Esophagus squamous epithelium (tissue), 5 donors: ENCODE data around the gene TBC1D5. TPM values are rescaled to one million over a fixed set of nuclear protein-coding genes. Genes with fewer than 3 reads are reported as not detected.
A peak's percentile ranks its signal among the peaks of the same experiment; 100 is the strongest.
"Not testable (repeated sequence)": the region's sequence is repeated elsewhere in the genome, so short reads cannot be mapped to it uniquely, and the experiment has no call there.

Experiments used
- DNase-seq: peaks from one replicate; lab custom pipeline; 2025; lab: John Stamatoyannopoulos, UW
- H3K27ac ChIP-seq, 4 donors: fragments of 200-600 bp; sonication (generic); one replicate each; pipeline ENCODE4 v1.5.1; 2016 to 2019; ENCODE audit warnings: mild to moderate bottlenecking in 1 of 4
- H3K27me3 ChIP-seq, 4 donors: fragments of 200-600 bp; sonication (generic); 1 replicate in 3 of 4; 2 replicates in 1 of 4; pipeline versions ENCODE4 v1.5.1 to v1.6.0; 2017 to 2021; ENCODE audit warnings: antibody characterized with exemption in 1 of 4
- H3K36me3 ChIP-seq, 3 donors: fragments of 200-600 bp; sonication (generic); one replicate each; pipeline ENCODE4 v1.5.1; 2016 to 2019
- H3K4me1 ChIP-seq, 3 donors: fragments of 200-600 bp; sonication (generic); one replicate each; pipeline ENCODE4 v1.5.1; 2017 to 2019
- H3K4me3 ChIP-seq, 4 donors: fragments of 200-600 bp; sonication (generic); 1 replicate in 3 of 4; 2 replicates in 1 of 4; pipeline ENCODE4 v1.5.1; 2016 to 2019; ENCODE audit warnings: mild to moderate bottlenecking in 2 of 4, moderate library complexity in 1 of 4
- H3K9me3 ChIP-seq, 3 donors: fragments of 200-600 bp; sonication (generic); one replicate each; pipeline ENCODE4 v1.5.1; 2016 to 2019
- POLR2A ChIP-seq, 4 donors: fragments of 450-650 bp; IDR thresholded peaks; one replicate each; pipeline ENCODE4 v1.6.1; 2017; ENCODE audit warnings: antibody characterized with exemption in 4 of 4, mild to moderate bottlenecking in 4 of 4, moderate library complexity in 3 of 4
- WGBS, 2 donors: methylation state at CpG; one replicate each; pipeline ENCODE4 v1.1.5; 2018; 5-methylcytosine and 5-hydroxymethylcytosine counted together
- intact Hi-C: fragments of 100-400 bp; cut with DNase I; formaldehyde crosslinking; loops from one replicate; pipeline ENCODE4 v1.15.0; 2022
- total RNA-seq, 4 donors: library from RNA; depleted of rRNA; stranded (reverse); fragments of >200 nt; gene quantifications; one replicate each; pipeline ENCODE4 v1.1.0, GENCODE V29; 2016
- TF ChIP-seq, protein P1 (sequence below), 6 experiments: fragments of 450-650 bp in 4 of 6; fragments of 200-600 bp in 2 of 6; sonication (generic) in 2 of 6; IDR thresholded peaks; one replicate each; pipeline ENCODE4 v1.5.1; 2016 to 2019; ENCODE audit warnings: antibody characterized with exemption in 6 of 6, mild to moderate bottlenecking in 4 of 6, moderate library complexity in 4 of 6
- donor health status: DM: yes; HTN: yes; CAD: no.

Gene TBC1D5
- total RNA-seq, 4 donors from 2014 or later, result 32.8 to 56.1 (median 39.9) TPM

DNA sequence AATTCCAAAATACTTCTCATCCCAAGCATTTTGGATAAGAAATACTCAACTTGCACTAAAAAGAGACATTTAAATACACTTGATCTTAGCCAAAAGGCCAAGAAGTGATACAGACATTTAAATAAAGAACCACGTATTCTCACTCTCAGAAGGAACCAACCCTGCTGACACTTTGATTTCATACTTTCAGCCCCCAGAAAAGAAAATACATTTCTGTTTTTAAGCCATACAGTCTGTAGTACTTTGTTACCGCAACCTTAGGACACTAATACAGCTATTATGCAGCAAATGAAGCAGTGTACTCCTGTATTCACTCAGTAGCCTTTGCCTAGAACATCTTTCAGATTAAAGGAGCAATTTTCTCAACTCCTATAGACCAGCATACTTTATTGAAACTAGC, 86.7 kb downstream of the TBC1D5 start:
- DNase-seq, result no peak
- intact Hi-C loops, result no loop called here
- no peaks in the 10 kb centered on the region for H3K9me3 ChIP-seq
- H3K4me1 ChIP-seq, result no peaks in the 10 kb centered on the region
- TF ChIP-seq, protein P1, sequence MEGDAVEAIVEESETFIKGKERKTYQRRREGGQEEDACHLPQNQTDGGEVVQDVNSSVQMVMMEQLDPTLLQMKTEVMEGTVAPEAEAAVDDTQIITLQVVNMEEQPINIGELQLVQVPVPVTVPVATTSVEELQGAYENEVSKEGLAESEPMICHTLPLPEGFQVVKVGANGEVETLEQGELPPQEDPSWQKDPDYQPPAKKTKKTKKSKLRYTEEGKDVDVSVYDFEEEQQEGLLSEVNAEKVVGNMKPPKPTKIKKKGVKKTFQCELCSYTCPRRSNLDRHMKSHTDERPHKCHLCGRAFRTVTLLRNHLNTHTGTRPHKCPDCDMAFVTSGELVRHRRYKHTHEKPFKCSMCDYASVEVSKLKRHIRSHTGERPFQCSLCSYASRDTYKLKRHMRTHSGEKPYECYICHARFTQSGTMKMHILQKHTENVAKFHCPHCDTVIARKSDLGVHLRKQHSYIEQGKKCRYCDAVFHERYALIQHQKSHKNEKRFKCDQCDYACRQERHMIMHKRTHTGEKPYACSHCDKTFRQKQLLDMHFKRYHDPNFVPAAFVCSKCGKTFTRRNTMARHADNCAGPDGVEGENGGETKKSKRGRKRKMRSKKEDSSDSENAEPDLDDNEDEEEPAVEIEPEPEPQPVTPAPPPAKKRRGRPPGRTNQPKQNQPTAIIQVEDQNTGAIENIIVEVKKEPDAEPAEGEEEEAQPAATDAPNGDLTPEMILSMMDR (IDR thresholded peaks at IDR 0.05), result no peak
- no peak for TF ChIP-seq POLR2A (IDR thresholded peaks at IDR 0.05)
- WGBS, 2 donors, result 63 to 73% methylated on average over 2 of the region's 2 CpGs
- no peak overlapping the region for H3K27ac ChIP-seq
- no peak overlapping the region for H3K4me3 ChIP-seq
- H3K36me3 ChIP-seq, result no peaks in the 10 kb centered on the region
- H3K27me3 ChIP-seq, result no peaks in the 10 kb centered on the region

- intact Hi-C loops, result loop anchor here (5.0 kb wide), 1 partner anchor 193 kb away; no protein-coding TSS in a partner anchor
- not testable (repeated sequence) for H3K36me3 ChIP-seq, DNase-seq, H3K27me3 ChIP-seq, H3K9me3 ChIP-seq, H3K4me1 ChIP-seq, H3K4me3 ChIP-seq, H3K27ac ChIP-seq
- WGBS, 2 donors, result 81 to 97% methylated on average over 4 of the region's 4 CpGs
Observed at GRCh38 chr3:17649748-17650147, 92.7 kb downstream of the TBC1D5 start.

GRCh38 chr3:17648630-17649355, 93.6 kb downstream of the TBC1D5 start:
- not testable (repeated sequence) for H3K4me1 ChIP-seq, H3K36me3 ChIP-seq, DNase-seq, H3K4me3 ChIP-seq, H3K9me3 ChIP-seq, H3K27me3 ChIP-seq, H3K27ac ChIP-seq
- intact Hi-C loops, result loop anchor here (5.0 kb wide), 1 partner anchor 194 kb away; no protein-coding TSS in a partner anchor
- WGBS, 2 donors, result 93 to 96% methylated on average over 8 of the region's 8 CpGs

GRCh38 chr3:17645074-17645698, 97.2 kb downstream of the TBC1D5 start:
- H3K27ac ChIP-seq, result no peak overlapping the region
- DNase-seq, result no peak
- TF ChIP-seq, protein P1 (IDR thresholded peaks at IDR 0.05), result peak; percentile 28 to 74 (median 60)
- TF ChIP-seq POLR2A (IDR thresholded peaks at IDR 0.05), result no peak
- no peaks in the 10 kb centered on the region for H3K36me3 ChIP-seq
- 24 to 54% methylated on average over 4 of the region's 4 CpGs for WGBS, 2 donors
- no peaks in the 10 kb centered on the region for H3K27me3 ChIP-seq
- H3K4me3 ChIP-seq, result no peak overlapping the region
- H3K4me1 ChIP-seq, result no peaks in the 10 kb centered on the region
- intact Hi-C loops, result loop anchor here (5.0 kb wide), 1 partner anchor 197 kb away; no protein-coding TSS in a partner anchor
- no peaks in the 10 kb centered on the region for H3K9me3 ChIP-seq

DNA sequence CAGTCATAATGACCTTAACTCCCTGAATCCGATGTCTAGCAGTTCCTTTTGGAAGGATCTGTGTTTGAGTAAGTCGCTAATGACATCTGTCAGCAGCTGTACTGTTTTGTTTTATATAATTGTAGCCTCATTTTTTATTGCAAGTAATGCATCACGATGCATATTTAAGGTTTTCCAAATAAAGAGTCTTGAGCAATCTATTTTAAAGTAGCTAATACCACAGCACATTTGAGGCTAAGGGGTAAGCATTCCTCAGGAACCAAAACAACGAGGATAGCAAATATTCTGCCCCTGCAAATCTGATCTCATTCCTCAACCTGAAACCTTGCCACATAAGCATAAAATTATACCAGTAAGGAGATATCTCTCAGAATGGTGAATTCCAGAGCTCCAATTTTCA, 98.7 kb downstream of the TBC1D5 start:
- DNase-seq, result no peak
- intact Hi-C loops, result no loop called here
- H3K4me1 ChIP-seq, result no peaks in the 10 kb centered on the region
- WGBS, 2 donors, result 67 to 76% methylated on average over 4 of the region's 4 CpGs
- H3K4me3 ChIP-seq, result no peak overlapping the region
- no peaks in the 10 kb centered on the region for H3K27me3 ChIP-seq
- H3K9me3 ChIP-seq, result no peaks in the 10 kb centered on the region
- TF ChIP-seq POLR2A (IDR thresholded peaks at IDR 0.05), result no peak
- TF ChIP-seq, protein P1 (IDR thresholded peaks at IDR 0.05), result no peak
- H3K27ac ChIP-seq, result no peak overlapping the region
- H3K36me3 ChIP-seq, result no peaks in the 10 kb centered on the region

DNA sequence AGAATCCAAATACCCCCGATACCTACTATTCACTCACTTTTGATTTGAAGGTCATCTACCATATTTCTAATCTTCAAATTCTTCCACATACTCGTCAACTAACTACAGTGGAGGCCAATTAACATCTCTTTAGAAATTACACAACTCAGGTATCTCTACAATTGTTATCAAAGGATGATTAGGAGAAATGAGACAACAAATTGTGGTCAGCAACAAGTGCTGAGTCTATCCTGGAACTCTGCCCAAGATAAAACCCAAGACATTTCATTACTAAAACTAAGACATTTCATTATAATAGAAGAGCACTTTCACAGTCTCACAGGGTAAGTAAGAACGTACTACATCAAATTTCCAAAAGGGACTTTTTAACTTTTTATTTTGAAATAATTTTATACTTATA, 100.0 kb downstream of the TBC1D5 start:
- TF ChIP-seq, protein P1 (IDR thresholded peaks at IDR 0.05), result no peak
- TF ChIP-seq POLR2A (IDR thresholded peaks at IDR 0.05), result no peak
- intact Hi-C loops, result no loop called here

More for the DNA sequence above, 100.0 kb downstream of the TBC1D5 start:
- H3K36me3 ChIP-seq, result no peaks in the 10 kb centered on the region
- H3K27ac ChIP-seq, result no peak overlapping the region
- no peaks in the 10 kb centered on the region for H3K27me3 ChIP-seq
- no peak overlapping the region for H3K4me3 ChIP-seq
- H3K9me3 ChIP-seq, result no peaks in the 10 kb centered on the region
- no peak for DNase-seq
- no peaks in the 10 kb centered on the region for H3K4me1 ChIP-seq
- 93 to 95% methylated on average over 3 of the region's 3 CpGs for WGBS, 2 donors
